Skeletal muscle tissue (tissue), 4 donors: ENCODE measurements around the gene SETDB2. TPM values are rescaled to one million over a fixed set of nuclear protein-coding genes. Genes with fewer than 3 reads are reported as not detected.

Experiments
- H3K27ac ChIP-seq: one replicate; pipeline ENCODE4 v1.7.0; 2013; ENCODE audit warnings: mild to moderate bottlenecking, low read depth, low read length, inconsistent platforms
- H3K27me3 ChIP-seq, 3 donors: one replicate each; pipeline ENCODE4 v1.7.0; 2013; ENCODE audit warnings: low read length in 3 of 3; ENCODE audit not compliant: control insufficient read depth in 3 of 3, insufficient read depth in 3 of 3
- H3K36me3 ChIP-seq, 3 donors: one replicate each; pipeline ENCODE4 v1.7.0; 2013; ENCODE audit warnings: low read length in 3 of 3; ENCODE audit not compliant: control insufficient read depth in 3 of 3, insufficient read depth in 3 of 3
- H3K4me1 ChIP-seq, 3 donors: one replicate each; pipeline ENCODE4 v1.7.0; 2013; ENCODE audit warnings: low read length in 3 of 3, mild to moderate bottlenecking in 3 of 3; ENCODE audit not compliant: control insufficient read depth in 3 of 3, insufficient read depth in 3 of 3
- H3K4me3 ChIP-seq, 3 donors: one replicate each; pipeline ENCODE4 v1.7.0; 2013; ENCODE audit warnings: low read length in 3 of 3
- H3K9ac ChIP-seq, 3 donors: one replicate each; pipeline ENCODE4 v1.7.0; 2013; ENCODE audit warnings: low read length in 3 of 3, mild to moderate bottlenecking in 3 of 3, moderate library complexity in 2 of 3, low read depth in 1 of 3
- H3K9me3 ChIP-seq, 3 donors: one replicate each; pipeline ENCODE4 v1.7.0; 2013; ENCODE audit warnings: low read length in 3 of 3; ENCODE audit not compliant: control insufficient read depth in 3 of 3
- total RNA-seq: library from RNA; depleted of rRNA; stranded (reverse); fragments of >200 nt; gene quantifications from one replicate; pipeline ENCODE4 v1.2.3, GENCODE V29; 2014
- donor health status: Osteomylitis.

Gene SETDB2
- total RNA-seq, 1 donor from 2014 or later = 6.8 TPM

- no peaks in the 10 kb centered on the region for H3K4me1 ChIP-seq
- no peaks in the 10 kb centered on the region for H3K9me3 ChIP-seq
- H3K4me3 ChIP-seq = no peak overlapping the region
- no peak overlapping the region for H3K9ac ChIP-seq
- no peak overlapping the region for H3K27ac ChIP-seq
- peaks cover 9 to 20% (median 16%) of the 10 kb centered on the region in 3 donors for H3K36me3 ChIP-seq
- H3K27me3 ChIP-seq = no peaks in the 10 kb centered on the region
Observed at GRCh38 chr13:49539313-49539712, 95.2 kb downstream of the SETDB2 start.

GRCh38 chr13:49539746-49540145, 95.7 kb downstream of the SETDB2 start:
- H3K9ac ChIP-seq = no peak overlapping the region
- no peak overlapping the region for H3K4me3 ChIP-seq
- no peaks in the 10 kb centered on the region for H3K4me1 ChIP-seq
- H3K27me3 ChIP-seq = no peaks in the 10 kb centered on the region
- H3K9me3 ChIP-seq = no peaks in the 10 kb centered on the region
- no peak overlapping the region for H3K27ac ChIP-seq
- peaks cover 9 to 23% (median 16%) of the 10 kb centered on the region in 3 donors for H3K36me3 ChIP-seq

GRCh38 chr13:49540552-49540951, 96.5 kb downstream of the SETDB2 start:
- Histone ChIP-seq H3K27me3 (no peaks in the 10 kb centered on the region), H3K4me1 (no peaks in the 10 kb centered on the region), H3K27ac (no peak overlapping the region), H3K9me3 (no peaks in the 10 kb centered on the region), H3K9ac (no peak overlapping the region), H3K36me3 (peaks cover 9 to 29% (median 17%) of the 10 kb centered on the region in 3 donors), H3K4me3 (no peak overlapping the region)

GRCh38 chr13:49543656-49544055, 99.6 kb downstream of the SETDB2 start:
- H3K4me3 ChIP-seq = no peak overlapping the region
- no peaks in the 10 kb centered on the region for H3K4me1 ChIP-seq
- no peaks in the 10 kb centered on the region for H3K9me3 ChIP-seq
- peaks cover 17 to 42% (median 30%) of the 10 kb centered on the region in 3 donors for H3K36me3 ChIP-seq
- H3K27ac ChIP-seq = no peak overlapping the region
- H3K27me3 ChIP-seq = no peaks in the 10 kb centered on the region
- H3K9ac ChIP-seq = no peak overlapping the region

Other genes with a start within 250 kb of the SETDB2 start
- not detected for gene MLNR, start 223.9 kb upstream of the SETDB2 start, total RNA-seq
- gene CDADC1, start 196.3 kb upstream of the SETDB2 start, total RNA-seq = 5.7 TPM
- gene CAB39L, start 210 bp upstream of the SETDB2 start, total RNA-seq = 6.8 TPM
- 9.9 TPM for gene PHF11, start 51.7 kb downstream of the SETDB2 start, total RNA-seq
- gene RCBTB1, start 141.3 kb downstream of the SETDB2 start, total RNA-seq = 9.4 TPM
- gene ARL11, start 184.2 kb downstream of the SETDB2 start, total RNA-seq = under 0.01 TPM
- gene EBPL, start 247.2 kb downstream of the SETDB2 start, total RNA-seq = 31.3 TPM